HepG2 (cell line): ENCODE results near the gene RBPJ. TPM values are rescaled to one million over a fixed set of nuclear protein-coding genes. Genes with fewer than 3 reads are reported as not detected.

ENCODE experiments used
- ATAC-seq: fragments of 200-7000 bp; cut with Tn5 transposase; 3 replicates; pipeline ENCODE4 v1.9.1; 2020; ENCODE audit warnings: mild to moderate bottlenecking, moderate library complexity
- BruUV-seq: library from RNA; stranded (reverse); fragments of 400-500 nt; replicated peaks from 2 replicates; lab custom pipeline; 2021; lab: Mats Ljungman, UMichigan
- CTCF ChIA-PET: fragments of 300-600 bp; formaldehyde crosslinking; extraction: SDS; loops from one replicate; lab custom pipeline; 2021; ENCODE audit warnings: low total read pairs, inconsistent platforms, low intra/inter-chr PET ratio; lab: Yijun Ruan, JAX
- POLR2A ChIA-PET: fragments of 350-600 bp; sonication (Branson Sonifier 250); formaldehyde crosslinking; loops from one replicate; lab custom pipeline; 2020; ENCODE audit warnings: antibody characterized with exemption, inconsistent platforms; lab: Yijun Ruan, JAX
- DNase-seq: peaks from one replicate; pipeline ENCODE4 v3.0.0-alpha.2; 2015; ENCODE audit warnings: low spot score
- FAIRE-seq: peaks from 3 replicates; lab custom pipeline; 2011; peaks lifted over from hg19 to GRCh38; lab: Jason Lieb, UNC
- H2AFZ ChIP-seq: one replicate; pipeline ENCODE4 v1.6.1; 2011; ENCODE audit warnings: low read length, inconsistent platforms
- H3K27ac ChIP-seq: fragments of 300-600 bp; 3 replicates; pipeline ENCODE4 v1.8.0; 2011; ENCODE audit warnings: mixed run types, mild to moderate bottlenecking, mixed read lengths, low read length, inconsistent platforms; ENCODE audit not compliant: insufficient read depth; ENCODE audit errors: extremely low read length
- H3K27me3 ChIP-seq, 2 experiments: fragments of 200-600 bp in 1 of 2; 2 replicates in 1 of 2; 3 replicates in 1 of 2; pipeline versions ENCODE4 v1.6.0 to v1.8.0; 2011; ENCODE audit warnings: low read length in 2 of 2, mild to moderate bottlenecking in 2 of 2, moderate library complexity in 2 of 2, inconsistent platforms in 1 of 2; ENCODE audit not compliant: insufficient read depth in 2 of 2, control insufficient read depth in 1 of 2
- H3K36me3 ChIP-seq, 2 experiments: fragments of 200-600 bp in 1 of 2; replicated peaks in 1 of 2; 2 replicates in 1 of 2; 3 replicates in 1 of 2; pipeline versions ENCODE4 v1.5.1 to v1.8.0; 2011; ENCODE audit warnings: low read length in 2 of 2, inconsistent platforms in 1 of 2; ENCODE audit not compliant: insufficient read depth in 2 of 2, control insufficient read depth in 1 of 2
- H3K4me1 ChIP-seq: 2 replicates; pipeline ENCODE4 v1.5.1; 2012; ENCODE audit warnings: low read length, inconsistent platforms; ENCODE audit not compliant: insufficient read depth
- H3K4me2 ChIP-seq: 2 replicates; pipeline ENCODE4 v1.6.0; 2011; ENCODE audit warnings: low read depth, low read length, inconsistent platforms
- H3K4me3 ChIP-seq, 3 experiments: fragments of 200-600 bp in 1 of 3; sonication (generic), shearing (Covaris generic) in 1 of 3; replicated peaks in 1 of 3; 2 replicates each; pipeline ENCODE4 v1.5.1; 2011 to 2016; ENCODE audit warnings: low read length in 3 of 3, inconsistent platforms in 2 of 3, low read depth in 2 of 3, mild to moderate bottlenecking in 2 of 3, control low read depth in 1 of 3, mixed read lengths in 1 of 3; ENCODE audit not compliant: insufficient read depth in 1 of 3
- H3K79me2 ChIP-seq: one replicate; pipeline ENCODE4 v1.6.1; 2011; ENCODE audit warnings: low read length, inconsistent platforms; ENCODE audit not compliant: insufficient read depth
- H3K9ac ChIP-seq: 2 replicates; pipeline ENCODE4 v1.6.0; 2011; ENCODE audit warnings: mild to moderate bottlenecking, low read depth, low read length, inconsistent platforms; ENCODE audit not compliant: insufficient read depth
- H3K9me3 ChIP-seq: 2 replicates; pipeline ENCODE4 v1.5.1; 2012; ENCODE audit warnings: mild to moderate bottlenecking, low read length
- H4K20me1 ChIP-seq: 2 replicates; pipeline ENCODE4 v1.6.0; 2011; ENCODE audit warnings: inconsistent platforms, mild to moderate bottlenecking, low read length, moderate library complexity; ENCODE audit not compliant: insufficient read depth
- BHLHE40 ChIP-seq: IDR thresholded peaks from 2 replicates; pipeline ENCODE4 v1.6.1; 2011; ENCODE audit warnings: low read length, improper control_type of control experiment
- CCAR2 ChIP-seq: fragments of 200-400 bp; formaldehyde crosslinking; optimal IDR thresholded peaks from 2 replicates; pipeline ENCODE3; 2018; ENCODE audit warnings: low read depth, mild to moderate bottlenecking, low read length, moderate library complexity
- HNRNPH1 ChIP-seq: fragments of 200-400 bp; formaldehyde crosslinking; optimal IDR thresholded peaks from 2 replicates; pipeline ENCODE3; 2017; ENCODE audit warnings: mild to moderate bottlenecking, low read depth, low read length
- KAT2B ChIP-seq: fragments of 150-350 bp; IDR thresholded peaks from 2 replicates; pipeline ENCODE4 v1.6.1; 2014; ENCODE audit warnings: low read depth, low read length, borderline replicate concordance
- KDM4B ChIP-seq: sonication (generic); formaldehyde crosslinking; IDR thresholded peaks from 2 replicates; pipeline ENCODE4 v1.4.0; 2020; ENCODE audit warnings: missing genetic modification reagents
- KLF13 ChIP-seq: sonication (generic); formaldehyde crosslinking; IDR thresholded peaks from 2 replicates; pipeline ENCODE4 v1.4.0; 2020; ENCODE audit warnings: mild to moderate bottlenecking, missing genetic modification reagents
- KLF15 ChIP-seq: sonication (generic); formaldehyde crosslinking; IDR thresholded peaks from 2 replicates; pipeline ENCODE4 v1.8.1; 2023; ENCODE audit warnings: borderline replicate concordance, mild to moderate bottlenecking, inconsistent platforms, missing genetic modification reagents, mixed read lengths
- SIN3A ChIP-seq: IDR thresholded peaks from 2 replicates; pipeline ENCODE4 v1.6.1; 2011; ENCODE audit warnings: low read depth, mild to moderate bottlenecking, control low read depth, low read length, borderline replicate concordance
- TBX3 ChIP-seq: fragments of 450-650 bp; IDR thresholded peaks from 2 replicates; pipeline ENCODE4 v1.6.1; 2017; ENCODE audit warnings: antibody characterized with exemption, mild to moderate bottlenecking, inconsistent platforms, borderline replicate concordance
- THYN1 ChIP-seq: sonication (generic); formaldehyde crosslinking; IDR thresholded peaks from 2 replicates; pipeline ENCODE4 v1.8.1; 2023; ENCODE audit warnings: low read depth, mild to moderate bottlenecking, moderate library complexity, missing genetic modification reagents, borderline replicate concordance
- YY1 ChIP-seq: IDR thresholded peaks from 2 replicates; pipeline ENCODE4 v1.6.1; 2011; ENCODE audit warnings: low read length, low read depth, moderate library complexity, mild to moderate bottlenecking; ENCODE audit not compliant: insufficient read depth, insufficient replicate concordance
- ZFP36L1 ChIP-seq: sonication (generic); formaldehyde crosslinking; IDR thresholded peaks from 2 replicates; pipeline ENCODE4 v1.8.0; 2022; ENCODE audit warnings: mild to moderate bottlenecking, missing genetic modification reagents, moderate library complexity
- ZNF670 ChIP-seq: sonication (generic); formaldehyde crosslinking; IDR thresholded peaks from 2 replicates; pipeline ENCODE4 v1.8.0; 2022; ENCODE audit warnings: mild to moderate bottlenecking, missing genetic modification reagents, borderline replicate concordance
- WGBS: methylation state at CpG from one replicate; pipeline ENCODE4 v1.1.6; 2017; ENCODE audit warnings: low lambda C conversion rate; 5-methylcytosine and 5-hydroxymethylcytosine counted together
- in situ Hi-C: cut with HindIII; loops from 2 replicates; pipeline ENCODE4 v1.10.0; 2017; ENCODE audit warnings: low pct_unique_long_range_greater_than_20kb; ENCODE audit not compliant: extremely low pct_ligation_motif_present
- intact Hi-C: fragments of 100-400 bp; cut with micrococcal nuclease; formaldehyde crosslinking; loops from one replicate; pipeline ENCODE4 v1.10.0; 2022; ENCODE audit not compliant: unreplicated experiment
- polyA plus RNA-seq, 8 experiments: library from polyadenylated mRNA; depleted of rRNA in 3 of 8; stranded (reverse) in 7 of 8; unstranded in 1 of 8; fragments of >200 nt; fragmentation: Illumina TruSeq in 4 of 8; extraction: Trizol in 4 of 8; gene quantifications; 2 replicates each; pipeline versions ENCODE4 v1.2.1 to v1.2.3, GENCODE V29; 2011 to 2016; ENCODE audit warnings: low read depth in 4 of 8, missing spikeins in 1 of 8, mixed read lengths in 1 of 8; ENCODE audit not compliant: insufficient read depth in 1 of 8
- total RNA-seq, 5 experiments: library from RNA; depleted of rRNA; stranded (reverse); fragments of >200 nt; fragmentation: Illumina TruSeq; extraction: Trizol; gene quantifications; 2 replicates each; pipeline ENCODE4 v1.2.3, GENCODE V29; 2016; ENCODE audit warnings: low read depth in 1 of 5
- TF ChIP-seq, protein P1 (sequence below): sonication (generic); formaldehyde crosslinking; IDR thresholded peaks from 2 replicates; pipeline ENCODE4 v1.5.1; 2020; ENCODE audit warnings: missing genetic modification reagents, mild to moderate bottlenecking, borderline replicate concordance
- TF ChIP-seq, protein P2 (sequence below): sonication (generic); formaldehyde crosslinking; IDR thresholded peaks from 2 replicates; pipeline ENCODE4 v1.4.0; 2020; ENCODE audit warnings: missing genetic modification reagents

RBPJ gene
- total and polyA plus RNA-seq, 2 of the 13 experiments (the other 11 are each of a cell fraction or from before 2014, with no cell fraction given): 25.9 to 33.2 TPM

DNA sequence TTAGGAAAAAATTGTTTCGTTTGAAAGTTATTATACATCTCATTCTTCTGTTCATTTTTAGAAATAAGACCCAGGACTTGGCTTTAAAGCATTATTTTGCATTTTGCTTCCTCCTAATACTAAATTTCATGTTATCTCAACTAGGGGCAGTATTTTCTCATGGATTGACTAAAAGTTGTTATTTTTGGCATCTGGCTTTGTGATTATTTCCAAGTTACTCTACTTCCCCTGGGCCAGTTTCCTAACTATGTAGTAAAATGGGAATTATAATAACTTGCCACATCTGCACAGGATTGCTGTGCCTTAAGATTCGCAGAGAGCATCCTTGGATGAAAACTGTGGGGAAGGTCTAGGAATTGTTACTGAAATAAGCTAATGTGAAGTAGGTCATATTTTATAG, 3.0 kb downstream of the RBPJ start:
- POLR2A ChIA-PET: no interaction called here
- WGBS: 97% methylated on average over 2 of the region's 2 CpGs
- Histone ChIP-seq H2AFZ (no peak overlapping the region), H3K4me3 (peak overlapping the region in 2 of 3 experiments; percentile 40 to 89; a peak in 1 of 6 replicates), H3K4me1 (peaks cover 25% of the 10 kb centered on the region), H4K20me1 (peaks cover 62% of the 10 kb centered on the region), H3K27ac (no peak overlapping the region), H3K9ac (peak overlapping the region; percentile 14; the same call in 1 of the 2 replicates), H3K9me3 (no peaks in the 10 kb centered on the region), H3K36me3 (no peaks in the 10 kb centered on the region), H3K27me3 (no peaks in the 10 kb centered on the region; a peak in 1 of 5 replicates), H3K4me2 (peak overlapping the region; percentile 70; the same call in 1 of the 2 replicates), H3K79me2 (peaks cover 81% of the 10 kb centered on the region)
- DNase-seq (no peak), ATAC-seq (no peak), FAIRE-seq (no peak)
- intact Hi-C loops (loop anchor here (5.0 kb wide), 2 partner anchors 48 to 242 kb away; no protein-coding TSS in a partner anchor), in situ Hi-C loops (no loop called here)
- BruUV-seq: no TSS peak
- TF ChIP-seq YY1 (no peak), KLF13 (no peak), KAT2B (no peak), THYN1 (CRISPR knock-in tag) (no peak), KDM4B (CRISPR knock-in tag) (no peak), KLF15 (no peak), TBX3 (no peak), CCAR2 (no peak), ZNF670 (CRISPR knock-in tag) (no peak), HNRNPH1 (no peak), BHLHE40 (no peak), ZFP36L1 (no peak), SIN3A (no peak)
- TF ChIP-seq, protein P1, sequence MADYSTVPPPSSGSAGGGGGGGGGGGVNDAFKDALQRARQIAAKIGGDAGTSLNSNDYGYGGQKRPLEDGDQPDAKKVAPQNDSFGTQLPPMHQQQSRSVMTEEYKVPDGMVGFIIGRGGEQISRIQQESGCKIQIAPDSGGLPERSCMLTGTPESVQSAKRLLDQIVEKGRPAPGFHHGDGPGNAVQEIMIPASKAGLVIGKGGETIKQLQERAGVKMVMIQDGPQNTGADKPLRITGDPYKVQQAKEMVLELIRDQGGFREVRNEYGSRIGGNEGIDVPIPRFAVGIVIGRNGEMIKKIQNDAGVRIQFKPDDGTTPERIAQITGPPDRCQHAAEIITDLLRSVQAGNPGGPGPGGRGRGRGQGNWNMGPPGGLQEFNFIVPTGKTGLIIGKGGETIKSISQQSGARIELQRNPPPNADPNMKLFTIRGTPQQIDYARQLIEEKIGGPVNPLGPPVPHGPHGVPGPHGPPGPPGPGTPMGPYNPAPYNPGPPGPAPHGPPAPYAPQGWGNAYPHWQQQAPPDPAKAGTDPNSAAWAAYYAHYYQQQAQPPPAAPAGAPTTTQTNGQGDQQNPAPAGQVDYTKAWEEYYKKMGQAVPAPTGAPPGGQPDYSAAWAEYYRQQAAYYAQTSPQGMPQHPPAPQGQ (CRISPR knock-in tag): no peak
- TF ChIP-seq, protein P2, sequence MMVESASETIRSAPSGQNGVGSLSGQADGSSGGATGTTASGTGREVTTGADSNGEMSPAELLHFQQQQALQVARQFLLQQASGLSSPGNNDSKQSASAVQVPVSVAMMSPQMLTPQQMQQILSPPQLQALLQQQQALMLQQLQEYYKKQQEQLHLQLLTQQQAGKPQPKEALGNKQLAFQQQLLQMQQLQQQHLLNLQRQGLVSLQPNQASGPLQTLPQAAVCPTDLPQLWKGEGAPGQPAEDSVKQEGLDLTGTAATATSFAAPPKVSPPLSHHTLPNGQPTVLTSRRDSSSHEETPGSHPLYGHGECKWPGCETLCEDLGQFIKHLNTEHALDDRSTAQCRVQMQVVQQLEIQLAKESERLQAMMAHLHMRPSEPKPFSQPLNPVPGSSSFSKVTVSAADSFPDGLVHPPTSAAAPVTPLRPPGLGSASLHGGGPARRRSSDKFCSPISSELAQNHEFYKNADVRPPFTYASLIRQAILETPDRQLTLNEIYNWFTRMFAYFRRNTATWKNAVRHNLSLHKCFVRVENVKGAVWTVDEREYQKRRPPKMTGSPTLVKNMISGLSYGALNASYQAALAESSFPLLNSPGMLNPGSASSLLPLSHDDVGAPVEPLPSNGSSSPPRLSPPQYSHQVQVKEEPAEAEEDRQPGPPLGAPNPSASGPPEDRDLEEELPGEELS (CRISPR knock-in tag): no peak
- CTCF ChIA-PET: no interaction called here
